HG02981 (cell line): ENCODE measurements around the gene TAPBP.
"Not testable (repeated sequence)": the region's sequence is repeated elsewhere in the genome, so short reads cannot be mapped to it uniquely, and the experiment has no call there.

Source experiments
- ATAC-seq: cut with Tn5 transposase; IDR thresholded peaks from one replicate; pipeline ENCODE4 v1.9.1; 2021; ENCODE audit warnings: mild to moderate bottlenecking, moderate library complexity; ENCODE audit not compliant: unreplicated experiment

The TAPBP gene

GRCh38 chr6:33277663-33278391 is 36.1 kb downstream of the TAPBP start:
- ATAC-seq: no peak

- ATAC-seq: no peak
Observed at GRCh38 chr6:33276864-33277662, 36.8 kb downstream of the TAPBP start, which contains the start of gene B3GALT4. Gene B3GALT4, plus strand, starts transcription at chr6:33277123. Its CDS starts 297 bp downstream, at chr6:33277420.

GRCh38 chr6:33276581-33276863 is 37.4 kb downstream of the TAPBP start:
- ATAC-seq: no peak

- not testable (repeated sequence) for ATAC-seq
Observed at GRCh38 chr6:33275795-33276580, 37.9 kb downstream of the TAPBP start.

GRCh38 chr6:33273924-33274902 is 39.7 kb downstream of the TAPBP start:
- no peak for ATAC-seq

GRCh38 chr6:33273129-33273923 is 40.6 kb downstream of the TAPBP start:
- no peak for ATAC-seq

GRCh38 chr6:33272275-33273128 is 41.4 kb downstream of the TAPBP start:
- ATAC-seq: peak; percentile 8

GRCh38 chr6:33271468-33272274 is 42.2 kb downstream of the TAPBP start, which contains the start of the genes RPS18 and VPS52:
Gene RPS18, plus strand, starts transcription at chr6:33272075. Its CDS starts 45 bp downstream, at chr6:33272120.
Gene VPS52, minus strand, starts transcription at chr6:33271876. Its CDS starts 201 bp downstream, at chr6:33271675.
- peak; percentile 83 for ATAC-seq

- ATAC-seq: no peak
Observed at GRCh38 chr6:33271117-33271467, 42.8 kb downstream of the TAPBP start.

GRCh38 chr6:33264015-33264414 is 49.9 kb downstream of the TAPBP start:
- ATAC-seq: no peak

GRCh38 chr6:33262490-33262889 is 51.4 kb downstream of the TAPBP start:
- ATAC-seq: not testable (repeated sequence)

GRCh38 chr6:33259032-33259431 is 54.8 kb downstream of the TAPBP start:
- ATAC-seq: no peak

GRCh38 chr6:33254591-33254990 is 59.3 kb downstream of the TAPBP start:
- ATAC-seq: no peak

- ATAC-seq: no peak
Observed at GRCh38 chr6:33252759-33253158, 61.1 kb downstream of the TAPBP start.

- no peak for ATAC-seq
Observed at GRCh38 chr6:33251395-33252012, 62.4 kb downstream of the TAPBP start.

- no peak for ATAC-seq
Observed at GRCh38 chr6:33250731-33251130, 63.1 kb downstream of the TAPBP start.
